HG02678 (cell line): ENCODE data around the gene RHBDF2.

Source experiments
- ATAC-seq: cut with Tn5 transposase; IDR thresholded peaks from one replicate; pipeline ENCODE4 v1.9.1; 2021; ENCODE audit warnings: mild to moderate bottlenecking, moderate library complexity; ENCODE audit not compliant: unreplicated experiment

Gene RHBDF2

DNA sequence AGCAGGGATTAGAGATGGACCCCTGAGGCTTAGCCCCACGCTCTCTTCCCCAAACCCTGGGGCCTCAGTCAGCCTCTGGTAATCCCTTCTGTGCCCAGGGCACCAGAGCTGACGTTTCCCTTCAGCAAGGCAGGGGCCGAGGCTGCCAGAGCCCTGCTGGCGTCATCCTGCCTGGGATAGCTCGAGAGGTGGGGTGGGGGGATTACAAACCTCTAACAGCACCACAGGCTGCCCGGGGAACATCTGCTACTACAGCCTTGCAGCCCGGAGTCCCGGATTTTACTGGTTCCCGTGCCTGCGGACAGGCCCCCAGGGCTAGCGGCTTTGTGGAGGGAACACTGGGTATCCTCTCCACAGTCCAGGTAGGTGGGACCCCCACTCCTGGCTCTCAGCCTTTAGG lies 33.9 kb downstream of the RHBDF2 start, which contains the start of gene AANAT:
Gene AANAT (plus strand): TSS at position 238 of the 400 bp plus-strand sequence. CDS start 1,144 bp downstream, outside the sequence.
- no peak for ATAC-seq

DNA sequence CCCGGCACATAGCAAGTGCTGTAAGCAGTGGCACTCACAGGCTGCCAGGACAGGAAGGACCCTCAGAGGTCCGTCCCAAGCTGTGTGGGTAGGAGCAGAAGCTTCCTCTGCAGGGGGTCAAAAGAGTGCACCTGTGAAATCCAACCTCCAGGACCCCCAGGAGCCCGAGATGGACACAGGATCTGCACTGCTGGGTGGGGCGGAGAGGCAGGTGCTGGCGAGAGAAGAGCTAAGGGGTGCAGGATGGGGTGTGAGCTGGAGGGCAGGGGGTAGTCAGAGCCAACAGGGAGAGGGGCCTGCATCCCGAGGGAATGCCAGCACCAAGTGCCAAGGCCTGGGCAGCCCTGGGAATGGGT lies 34.5 kb downstream of the RHBDF2 start:
- ATAC-seq: no peak

DNA sequence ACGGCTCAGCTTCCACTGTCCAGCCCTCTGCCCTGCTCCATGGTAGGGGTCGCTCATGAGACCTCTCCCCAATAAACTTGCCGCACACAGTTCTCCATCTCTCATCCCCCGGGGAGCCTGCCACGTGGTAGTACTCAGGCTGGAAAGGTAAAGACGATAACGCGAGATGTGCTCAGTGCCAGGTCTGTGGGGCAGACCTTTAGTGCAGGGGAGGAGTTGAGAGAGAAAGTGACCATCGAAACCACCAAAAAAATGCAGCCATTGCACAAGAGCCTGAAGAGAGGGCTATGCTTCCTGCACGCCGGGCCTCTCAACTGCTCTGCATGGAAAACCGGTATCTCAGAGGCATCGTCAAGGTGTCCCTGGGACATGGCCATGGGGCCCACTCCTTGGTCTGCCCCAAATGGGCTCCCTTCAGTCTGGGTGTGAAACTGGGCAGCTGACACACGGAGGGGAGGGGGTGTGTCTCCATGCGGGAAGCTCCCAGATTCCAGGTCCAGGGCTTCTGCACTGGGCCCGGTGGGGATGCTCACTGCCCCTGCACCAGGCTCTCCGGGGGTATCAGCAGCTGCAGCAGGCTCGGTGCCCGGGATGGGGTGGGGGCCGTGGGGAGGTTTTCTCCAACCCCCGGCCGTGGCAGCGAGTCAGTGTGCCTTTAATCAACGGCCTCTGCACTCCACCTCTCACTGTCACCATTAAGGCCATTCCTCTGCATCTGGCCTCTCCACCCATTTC lies 38.5 kb downstream of the RHBDF2 start:
- ATAC-seq: no peak

DNA sequence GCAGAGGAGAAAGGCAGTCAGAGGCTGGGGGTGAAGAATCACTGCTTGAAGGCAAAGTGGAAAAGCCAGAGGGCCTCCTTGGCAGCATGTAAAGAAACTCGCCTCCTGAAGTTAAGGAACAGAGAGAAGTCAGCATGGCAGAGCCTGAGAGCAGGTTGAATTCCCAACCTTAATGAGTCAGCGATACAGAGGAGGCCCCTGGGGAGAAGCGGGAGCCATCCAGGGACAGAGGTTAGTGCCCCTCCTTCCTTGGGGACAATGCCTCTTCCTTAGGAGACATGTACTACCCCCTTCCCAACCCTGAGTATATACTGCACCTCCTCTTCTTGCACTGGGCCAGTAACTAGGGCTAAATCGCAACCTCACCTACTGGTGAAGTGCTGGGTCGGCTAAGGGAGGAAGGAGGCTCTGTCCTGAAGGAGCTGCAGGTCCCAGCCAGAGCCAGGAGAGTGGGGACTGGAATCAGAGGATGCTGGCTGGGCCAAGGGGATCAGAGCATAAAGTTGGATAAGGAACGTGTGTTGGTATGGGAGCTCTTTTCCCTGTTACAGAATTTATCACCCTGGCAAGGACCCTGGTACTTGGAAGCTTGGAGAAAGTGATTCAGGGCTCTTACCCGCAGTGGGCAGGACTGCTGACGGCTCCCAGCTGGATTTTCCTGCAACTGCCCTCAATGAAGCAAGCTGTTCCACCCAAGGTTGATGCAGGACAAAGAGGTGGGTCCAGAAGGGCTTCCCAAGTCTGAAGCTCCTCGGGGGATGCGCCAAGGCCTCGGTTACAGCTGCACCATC lies 39.3 kb downstream of the RHBDF2 start:
- ATAC-seq: no peak

DNA sequence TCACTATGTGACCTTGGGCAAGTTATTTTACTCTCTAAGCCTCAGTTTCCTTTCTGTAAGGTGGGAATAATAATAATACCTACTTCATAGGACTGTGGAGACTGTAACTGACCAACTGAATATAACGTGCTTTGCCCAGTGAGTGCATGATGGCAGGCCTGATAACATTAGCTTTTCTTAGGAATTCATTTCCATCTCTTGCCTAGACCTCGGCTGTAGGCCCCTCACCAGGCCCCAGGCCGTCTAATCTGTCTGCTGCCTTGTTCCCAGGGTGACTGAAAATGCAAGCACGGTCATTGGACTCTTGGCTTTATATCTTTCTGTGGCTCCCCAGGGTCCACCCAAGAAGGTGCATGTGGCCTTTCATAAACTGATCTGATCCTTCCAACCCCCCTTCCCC lies 41.5 kb downstream of the RHBDF2 start:
- ATAC-seq: no peak

DNA sequence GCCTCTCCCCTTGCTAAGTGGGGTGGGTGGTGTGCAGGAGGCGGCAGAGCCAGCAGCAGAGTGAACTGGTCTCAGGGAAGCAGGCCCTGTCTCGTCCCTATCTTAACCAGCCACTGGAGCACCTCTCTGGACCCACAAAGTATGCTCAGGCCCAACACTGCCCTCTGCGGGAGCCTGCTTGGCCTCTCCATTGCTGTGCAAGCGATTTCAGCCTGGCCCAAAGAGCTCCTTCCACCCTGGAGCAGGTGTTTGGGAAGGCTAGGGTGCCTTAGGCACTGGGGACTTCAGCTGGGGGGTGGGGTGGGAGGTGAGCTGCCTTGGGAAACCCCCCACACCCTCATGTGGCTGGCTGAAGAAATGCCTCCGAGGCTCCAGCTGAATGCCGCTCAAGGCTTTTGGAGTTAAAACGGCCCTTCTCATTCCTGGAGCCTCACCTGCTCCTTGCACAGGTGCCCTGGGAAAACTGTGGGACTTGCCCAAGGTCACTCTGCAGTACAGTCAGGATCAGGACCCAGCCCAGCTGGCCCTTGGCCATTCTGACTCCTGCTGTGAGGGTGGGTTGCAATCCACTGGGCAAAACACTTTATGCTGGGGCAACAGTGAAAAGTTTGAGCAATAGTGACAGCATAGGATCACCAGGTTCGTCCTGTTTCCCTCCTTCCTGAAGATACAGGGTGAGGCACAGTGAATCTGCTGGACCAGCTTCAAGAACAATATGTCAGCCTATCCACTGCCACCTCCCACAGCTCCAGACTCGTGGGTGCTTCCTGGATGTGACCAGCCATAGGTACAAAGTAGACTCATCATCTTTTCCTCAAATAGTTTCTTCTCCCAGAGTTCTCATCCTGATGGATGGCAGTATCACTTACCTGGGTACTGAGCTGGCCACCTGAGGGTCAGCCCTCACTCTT lies 42.4 kb downstream of the RHBDF2 start:
- no peak for ATAC-seq

DNA sequence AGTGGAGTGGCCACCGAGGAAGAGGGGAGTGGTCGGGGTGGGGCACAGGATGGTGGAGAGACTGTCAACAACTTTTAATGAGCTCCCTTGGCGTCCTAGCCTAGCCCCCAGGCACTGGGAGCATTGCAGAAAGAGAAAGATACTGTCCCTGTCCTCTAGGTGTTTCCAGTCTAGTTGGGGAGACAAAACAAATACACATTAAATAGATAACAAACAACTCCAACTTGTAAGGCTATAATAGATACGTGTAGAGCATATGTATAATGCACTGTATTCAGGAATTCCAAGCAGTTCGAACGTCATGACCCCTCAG lies 47.8 kb downstream of the RHBDF2 start:
- ATAC-seq: no peak

DNA sequence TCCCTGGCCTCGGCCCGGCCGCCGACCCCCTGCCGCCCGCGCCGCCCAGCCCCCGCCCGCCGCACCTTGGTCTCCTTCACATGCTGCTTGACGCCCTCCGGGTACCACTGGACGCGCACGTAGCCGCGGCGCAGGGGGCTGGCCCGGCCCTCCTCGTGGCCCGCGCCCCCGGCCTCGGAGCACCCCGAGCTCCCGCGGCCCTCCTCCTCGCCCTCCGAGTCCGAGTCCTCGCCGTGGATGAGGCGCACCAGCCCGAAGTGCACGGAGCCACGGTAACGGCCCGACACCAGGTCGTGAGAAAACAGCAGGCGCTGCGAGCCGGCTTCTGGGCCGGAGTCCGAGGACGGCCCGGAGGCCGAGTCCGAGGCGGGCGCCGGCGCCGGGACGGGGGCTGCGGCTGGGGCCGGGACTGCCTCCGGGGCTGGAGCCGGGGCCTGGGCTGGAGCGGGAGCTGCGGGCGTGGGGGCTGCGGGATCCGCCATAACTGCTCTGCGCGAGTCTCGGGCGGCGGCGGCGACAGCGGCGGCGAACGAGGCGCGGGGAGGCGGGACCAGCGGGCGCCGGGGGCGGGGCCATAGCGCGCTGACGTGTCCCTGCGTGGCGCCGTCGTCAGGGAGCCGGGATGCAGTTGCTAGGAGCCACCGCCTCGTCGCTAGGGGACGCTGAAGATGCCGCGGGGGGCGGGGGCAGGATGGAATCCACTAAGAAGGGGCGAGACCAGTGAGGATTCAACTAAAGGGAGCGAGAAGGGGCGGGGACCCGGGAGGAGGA lies 48.4 kb downstream of the RHBDF2 start, which contains the start of gene UBE2O:
Gene UBE2O (minus strand): TSS at position 493 of the 771 bp plus-strand sequence. CDS start 11 bp downstream, at position 482.
- ATAC-seq: peak; percentile 94

DNA sequence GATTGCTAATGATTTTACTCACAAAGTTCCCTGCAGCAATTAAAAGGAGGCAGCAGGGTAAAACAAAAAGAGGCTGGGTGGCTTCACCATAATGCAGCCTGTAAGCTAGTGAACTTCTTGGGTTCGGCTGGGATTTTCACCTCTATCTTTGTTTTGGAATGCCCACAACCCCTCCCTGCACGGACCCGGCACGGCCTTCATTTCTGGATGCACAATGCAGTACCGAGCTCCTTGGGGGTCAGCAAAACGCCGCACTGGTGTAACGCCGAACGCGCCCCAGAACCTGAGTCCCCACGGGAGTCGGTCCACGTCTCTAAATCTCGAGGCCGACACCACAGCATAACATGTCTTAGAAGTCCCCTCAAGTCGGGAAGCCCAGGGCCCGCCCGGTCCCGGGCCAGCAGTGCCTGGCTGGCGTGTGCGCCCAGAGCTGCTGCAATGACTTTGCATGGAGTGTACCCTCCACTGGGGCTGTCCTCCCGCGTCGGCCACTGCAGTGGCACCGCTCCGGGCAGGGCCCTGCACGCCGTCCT lies 49.0 kb downstream of the RHBDF2 start:
- ATAC-seq: peak; percentile 25

DNA sequence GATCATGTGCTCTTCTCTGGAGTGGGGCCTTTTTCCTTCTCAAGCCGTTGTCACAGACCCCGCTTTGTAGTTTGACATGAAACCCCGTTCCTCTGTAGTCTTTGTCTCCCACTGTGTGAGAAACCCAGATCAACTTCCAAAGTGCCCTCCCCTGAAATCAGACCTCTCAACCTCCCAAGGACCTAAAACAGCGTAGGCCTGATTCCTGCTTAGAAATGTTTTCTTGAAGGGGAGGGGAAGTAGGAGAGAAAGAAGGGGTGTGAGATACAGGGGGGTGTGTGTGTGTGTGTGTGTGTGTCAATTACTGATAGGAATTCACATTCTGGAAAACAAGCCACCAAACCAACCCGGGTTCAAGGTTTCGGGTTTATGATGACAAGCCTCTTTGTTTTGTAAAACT lies 49.7 kb downstream of the RHBDF2 start:
- no peak for ATAC-seq

DNA sequence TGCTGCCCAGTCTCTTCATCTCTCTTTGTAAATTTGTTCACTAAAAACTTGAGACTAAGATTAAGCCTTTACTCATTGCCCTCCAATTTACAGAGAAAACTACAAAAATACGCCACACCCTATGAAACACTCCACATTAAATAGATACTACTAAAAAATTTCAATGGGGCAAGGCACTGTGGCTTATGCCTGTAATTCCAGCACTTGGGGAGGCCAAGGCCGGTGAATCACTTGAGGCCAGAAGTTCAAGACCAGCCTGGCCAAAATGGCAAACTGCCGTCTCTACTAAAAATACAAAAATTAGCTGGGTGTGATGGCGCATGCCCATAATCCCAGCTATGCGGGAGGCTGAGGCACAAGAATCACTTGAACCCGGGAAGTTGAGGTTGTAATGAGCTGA lies 52.1 kb downstream of the RHBDF2 start:
- ATAC-seq: no peak

DNA sequence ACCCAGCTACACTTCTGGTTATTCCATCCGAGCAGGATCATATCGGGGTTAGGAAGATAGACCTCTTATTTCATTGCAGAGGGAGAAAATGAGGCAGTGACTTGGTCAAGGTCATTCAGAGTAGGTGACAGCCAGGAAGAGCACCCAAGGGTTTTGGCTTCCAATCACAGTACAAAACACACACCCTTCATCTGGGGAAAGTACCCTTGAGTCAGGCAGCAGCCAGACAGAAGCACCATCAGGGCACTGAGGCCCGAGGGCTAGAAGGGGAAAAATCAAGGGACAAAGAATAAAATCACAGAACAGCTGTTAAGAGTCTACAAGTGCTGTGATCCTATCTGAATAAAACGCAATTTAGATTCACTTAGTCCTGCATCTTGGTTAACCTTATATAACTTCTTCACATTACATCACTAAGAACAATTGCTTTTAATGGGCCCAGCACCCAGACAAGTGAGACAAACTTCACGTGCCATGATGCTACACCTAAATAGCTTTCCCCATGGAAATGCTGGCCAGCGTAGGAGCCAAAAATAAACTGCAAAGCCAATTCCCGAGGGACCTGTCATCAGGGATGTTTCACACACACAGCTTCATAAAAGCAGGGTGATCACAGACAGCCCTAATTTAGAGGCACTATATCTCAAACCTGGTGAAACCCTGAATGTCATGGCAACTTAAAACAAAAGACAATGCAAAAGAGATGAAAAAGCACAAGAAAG lies 53.1 kb downstream of the RHBDF2 start:
- no peak for ATAC-seq

DNA sequence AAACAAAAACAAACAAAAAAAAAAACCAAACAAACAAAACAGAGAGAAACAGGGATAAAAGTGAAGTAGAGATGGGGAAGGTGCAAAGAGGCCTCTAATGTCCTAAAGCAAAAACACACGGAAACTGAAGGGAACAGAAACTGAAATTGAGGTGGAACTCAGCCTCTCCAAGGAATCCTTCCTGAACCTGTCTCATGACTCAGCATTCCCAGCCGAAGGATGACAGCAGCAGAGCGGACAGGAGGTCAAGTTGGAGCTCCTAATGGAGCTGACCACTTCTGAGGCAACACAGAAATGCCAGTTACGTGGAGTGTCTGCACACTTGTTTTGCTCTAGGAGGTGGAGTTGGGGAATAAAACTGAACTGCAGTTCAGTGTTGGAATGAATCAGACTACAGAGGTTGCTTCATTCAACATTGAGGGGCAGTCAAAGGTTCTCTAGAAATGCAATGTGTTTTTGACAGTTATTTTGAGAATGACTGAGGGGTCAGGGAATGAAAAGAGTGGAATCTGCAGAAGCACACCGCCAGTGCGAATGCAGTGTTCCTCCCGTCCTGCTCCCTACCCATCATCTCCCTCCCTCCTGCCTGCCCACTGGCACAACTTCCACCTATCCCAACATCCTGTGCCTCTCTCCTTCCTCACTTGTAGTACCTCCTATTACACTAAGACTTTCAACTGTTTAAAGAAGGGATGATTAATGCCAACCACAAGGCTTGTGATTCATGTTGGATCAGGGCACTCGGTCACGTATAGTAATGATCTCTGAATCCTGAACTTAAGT lies 54.6 kb downstream of the RHBDF2 start:
- ATAC-seq: no peak

DNA sequence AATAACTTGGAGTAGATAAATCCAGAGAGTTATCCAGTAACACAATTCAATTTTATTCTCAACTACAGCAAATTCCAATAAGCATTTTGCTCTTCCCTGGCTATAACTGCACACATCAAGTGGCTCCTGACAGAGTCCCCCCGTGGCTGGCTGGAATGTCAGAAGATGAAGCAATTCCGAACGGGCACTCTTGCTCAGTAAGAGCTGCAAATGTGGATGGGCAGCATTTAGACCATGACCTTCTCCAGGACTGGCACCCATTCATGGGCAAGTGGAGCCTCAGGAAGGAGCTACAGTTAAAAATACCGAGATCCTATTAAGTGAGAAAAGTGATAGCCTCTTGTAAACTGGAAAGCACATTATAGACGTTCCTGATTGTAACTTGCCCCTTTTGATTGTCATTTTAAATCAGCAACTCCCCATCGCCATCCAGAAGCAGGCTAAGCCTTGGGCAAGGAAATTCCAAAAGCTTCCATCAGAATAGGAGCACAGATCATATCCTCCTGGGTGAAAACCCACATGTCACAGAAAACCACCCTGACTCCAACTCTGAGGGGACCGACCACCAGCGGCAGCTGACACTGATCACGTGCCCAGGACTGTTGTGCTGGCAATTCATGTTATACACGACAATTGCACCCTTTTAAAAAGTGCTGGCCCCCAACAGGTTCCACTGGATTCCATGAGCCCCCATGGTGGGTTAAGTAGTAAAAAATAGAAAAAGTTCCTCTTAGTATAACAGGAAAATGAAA lies 55.4 kb downstream of the RHBDF2 start:
- no peak for ATAC-seq

DNA sequence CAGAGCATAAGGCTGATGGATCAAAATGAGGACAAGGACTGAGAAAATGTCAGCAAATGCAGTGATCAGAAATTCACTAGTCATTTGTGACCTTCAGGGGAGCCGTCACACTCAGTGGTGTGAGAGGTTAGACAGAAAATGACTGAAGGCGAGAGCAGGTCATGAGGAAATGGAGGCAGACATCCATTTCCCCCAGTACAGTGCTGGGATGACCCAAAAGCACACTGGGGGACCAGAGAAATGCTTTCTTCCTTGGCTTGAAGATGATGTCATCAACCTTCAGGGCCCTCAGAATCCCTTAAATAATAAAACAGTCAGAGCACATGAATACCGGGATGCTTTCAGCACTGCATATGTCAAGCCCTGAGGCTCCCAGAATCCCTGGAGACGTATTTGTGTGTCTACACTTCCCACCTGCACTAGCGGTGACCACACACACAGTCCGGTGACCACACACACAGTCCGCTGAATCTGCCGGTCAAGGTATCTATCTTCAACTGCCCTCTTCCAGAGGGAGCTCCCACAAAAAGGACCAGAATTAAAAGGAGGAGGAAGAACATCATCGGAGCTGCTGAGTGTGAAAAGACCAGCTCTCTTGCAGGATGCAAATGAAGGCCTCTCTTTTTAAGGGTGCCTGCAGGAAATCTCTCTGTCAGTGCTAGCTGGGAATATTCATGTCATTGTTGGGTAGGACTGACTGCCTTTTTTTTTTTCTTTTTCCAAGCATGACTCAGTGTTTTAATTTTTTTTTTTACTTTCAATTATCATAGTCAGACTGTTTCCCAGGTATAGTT lies 56.5 kb downstream of the RHBDF2 start:
- no peak for ATAC-seq

DNA sequence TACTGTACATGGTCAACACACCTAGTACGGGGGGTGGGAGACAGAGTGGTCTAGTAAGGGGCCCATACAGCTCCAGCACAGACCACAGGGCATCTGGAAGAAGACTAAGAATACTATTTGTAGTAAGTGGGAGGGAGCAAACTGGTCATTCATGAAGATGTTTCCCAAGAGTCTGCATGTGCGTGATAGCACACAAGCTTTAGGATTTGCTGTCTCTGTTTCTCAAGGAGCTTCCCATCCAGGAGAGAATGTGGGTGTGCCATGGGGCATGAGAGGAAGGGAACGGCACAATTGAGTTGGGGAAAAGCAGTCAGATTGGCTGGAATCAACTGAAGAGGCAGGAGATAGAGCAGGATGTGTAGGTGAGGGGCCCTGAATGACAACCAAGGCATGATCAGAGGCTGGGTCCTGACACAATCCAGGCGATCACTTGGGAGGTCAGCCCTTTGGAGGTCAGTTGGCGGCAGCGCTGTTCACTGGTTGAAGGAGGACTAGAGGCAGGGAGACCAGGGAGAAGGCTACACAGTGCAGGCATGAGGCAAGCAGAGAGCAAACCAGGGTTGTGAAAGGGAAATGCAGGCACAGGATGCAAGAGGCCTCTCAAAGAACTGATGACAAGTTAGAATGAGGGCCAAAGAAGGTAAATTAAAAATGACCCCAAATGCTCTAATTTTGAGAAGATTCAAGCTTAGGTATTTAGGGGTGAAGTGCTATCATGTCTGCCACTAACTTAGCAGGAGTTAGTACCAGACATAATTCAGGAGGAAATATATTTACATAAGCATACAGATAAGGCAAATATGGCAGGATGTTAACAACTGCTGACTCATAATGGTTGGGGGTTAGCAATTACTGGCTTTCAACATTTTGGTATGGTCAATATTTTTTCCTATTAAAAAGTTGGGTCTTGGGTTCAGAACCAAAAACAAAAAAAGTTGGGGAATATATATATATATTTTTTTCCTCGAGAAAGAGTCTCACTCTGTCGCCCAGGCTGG lies 58.6 kb downstream of the RHBDF2 start:
- no peak for ATAC-seq
